Breast epithelium (tissue), 4 donors: ENCODE data around the gene GDF2. TPM values are rescaled to one million over a fixed set of nuclear protein-coding genes. Genes with fewer than 3 reads are reported as not detected.

Experiments used
- DNase-seq, 2 donors: peaks; one replicate each; pipeline ENCODE4 v3.0.0-alpha.2; 2019; ENCODE audit warnings: low spot score in 2 of 2
- H3K27ac ChIP-seq, 2 donors: fragments of 200-600 bp; sonication (generic) in 1 of 2; one replicate each; pipeline ENCODE4 v1.5.1; 2016 to 2019; ENCODE audit warnings: mild to moderate bottlenecking in 1 of 2
- H3K27me3 ChIP-seq, 2 donors: fragments of 200-600 bp; sonication (generic) in 1 of 2; one replicate each; pipeline versions ENCODE4 v1.5.1 to v1.6.0; 2017 to 2019; ENCODE audit warnings: control low read depth in 1 of 2, mild to moderate bottlenecking in 1 of 2
- H3K36me3 ChIP-seq: fragments of 200-600 bp; one replicate; pipeline ENCODE4 v1.5.1; 2019
- H3K4me1 ChIP-seq, 2 donors: fragments of 200-600 bp; sonication (generic); one replicate each; pipeline ENCODE4 v1.5.1; 2016 to 2019; ENCODE audit warnings: control low read depth in 1 of 2
- H3K4me3 ChIP-seq, 3 donors: fragments of 200-600 bp; sonication (generic); 1 replicate in 2 of 3; 2 replicates in 1 of 3; pipeline ENCODE4 v1.5.1; 2016 to 2019; ENCODE audit warnings: mild to moderate bottlenecking in 3 of 3, moderate library complexity in 2 of 3
- H3K9me3 ChIP-seq, 2 donors: fragments of 200-600 bp; sonication (generic) in 1 of 2; one replicate each; pipeline ENCODE4 v1.5.1; 2016 to 2019; ENCODE audit warnings: control low read depth in 1 of 2
- POLR2A ChIP-seq: fragments of 450-650 bp; IDR thresholded peaks from one replicate; pipeline ENCODE4 v1.6.1; 2016; ENCODE audit warnings: antibody characterized with exemption, mild to moderate bottlenecking, moderate library complexity
- POLR2AphosphoS5 ChIP-seq, 3 donors: sonication (generic); formaldehyde crosslinking; IDR thresholded peaks; one replicate each; pipeline ENCODE4 v1.6.1; 2017; ENCODE audit warnings: antibody characterized with exemption in 3 of 3
- intact Hi-C: fragments of 100-400 bp; cut with DNase I; formaldehyde crosslinking; loops from one replicate; pipeline ENCODE4 v1.15.1; 2023; ENCODE audit warnings: low total_unique reads
- total RNA-seq, 3 donors: library from RNA; depleted of rRNA; stranded (reverse); fragments of >200 nt; gene quantifications; one replicate each; pipeline ENCODE4 v1.1.0, GENCODE V29; 2016
- TF ChIP-seq, protein P1 (sequence below), 3 donors: fragments of 450-650 bp; IDR thresholded peaks; one replicate each; pipeline ENCODE4 v1.5.1; 2016 to 2017; ENCODE audit warnings: antibody characterized with exemption in 3 of 3, mild to moderate bottlenecking in 3 of 3, moderate library complexity in 3 of 3

GDF2 gene
- total RNA-seq, 3 donors from 2014 or later, result not detected

DNA sequence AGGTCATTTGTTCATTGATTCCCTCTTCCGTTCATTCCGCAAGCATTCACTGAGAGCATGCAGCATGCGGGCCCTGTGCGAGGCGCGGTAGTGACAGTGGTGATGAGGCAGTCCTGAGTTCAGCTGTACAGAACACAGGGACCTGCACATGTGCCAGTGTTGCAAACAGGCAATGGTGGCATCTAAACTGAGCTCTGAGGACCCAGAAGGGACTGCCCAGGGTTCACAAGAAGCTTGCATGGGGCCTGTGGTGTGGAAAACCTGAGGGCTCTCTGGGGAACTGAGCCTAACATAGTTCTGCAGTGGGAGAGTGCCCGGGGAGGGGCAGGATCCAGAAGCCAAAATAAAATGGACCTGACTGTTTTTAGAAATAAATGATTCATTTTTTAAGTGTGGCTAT lies 48.6 kb downstream of the GDF2 start:
- Histone ChIP-seq H3K27me3 (no peaks in the 10 kb centered on the region), H3K9me3 (no peaks in the 10 kb centered on the region), H3K4me3 (no peak overlapping the region), H3K4me1 (no peaks in the 10 kb centered on the region), H3K27ac (no peak overlapping the region), H3K36me3 (no peaks in the 10 kb centered on the region)
- DNase-seq, result peak in 1 of 2 donors; percentile 20
- TF ChIP-seq, protein P1, sequence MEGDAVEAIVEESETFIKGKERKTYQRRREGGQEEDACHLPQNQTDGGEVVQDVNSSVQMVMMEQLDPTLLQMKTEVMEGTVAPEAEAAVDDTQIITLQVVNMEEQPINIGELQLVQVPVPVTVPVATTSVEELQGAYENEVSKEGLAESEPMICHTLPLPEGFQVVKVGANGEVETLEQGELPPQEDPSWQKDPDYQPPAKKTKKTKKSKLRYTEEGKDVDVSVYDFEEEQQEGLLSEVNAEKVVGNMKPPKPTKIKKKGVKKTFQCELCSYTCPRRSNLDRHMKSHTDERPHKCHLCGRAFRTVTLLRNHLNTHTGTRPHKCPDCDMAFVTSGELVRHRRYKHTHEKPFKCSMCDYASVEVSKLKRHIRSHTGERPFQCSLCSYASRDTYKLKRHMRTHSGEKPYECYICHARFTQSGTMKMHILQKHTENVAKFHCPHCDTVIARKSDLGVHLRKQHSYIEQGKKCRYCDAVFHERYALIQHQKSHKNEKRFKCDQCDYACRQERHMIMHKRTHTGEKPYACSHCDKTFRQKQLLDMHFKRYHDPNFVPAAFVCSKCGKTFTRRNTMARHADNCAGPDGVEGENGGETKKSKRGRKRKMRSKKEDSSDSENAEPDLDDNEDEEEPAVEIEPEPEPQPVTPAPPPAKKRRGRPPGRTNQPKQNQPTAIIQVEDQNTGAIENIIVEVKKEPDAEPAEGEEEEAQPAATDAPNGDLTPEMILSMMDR (IDR thresholded peaks at IDR 0.05), result no peak
- TF ChIP-seq POLR2A (no peak), POLR2AphosphoS5 (IDR thresholded peaks at IDR 0.05) (no peak)
- intact Hi-C loops, result no loop called here

- Histone ChIP-seq H3K27me3 (no peaks in the 10 kb centered on the region), H3K9me3 (no peaks in the 10 kb centered on the region), H3K4me1 (no peaks in the 10 kb centered on the region), H3K4me3 (no peak overlapping the region), H3K36me3 (no peaks in the 10 kb centered on the region), H3K27ac (no peak overlapping the region)
- peak in 1 of 2 donors; percentile 15 for DNase-seq
- TF ChIP-seq POLR2A (no peak), POLR2AphosphoS5 (IDR thresholded peaks at IDR 0.05) (no peak)
- TF ChIP-seq, protein P1 (IDR thresholded peaks at IDR 0.05), result no peak
- intact Hi-C loops, result no loop called here
These were observed 49.6 kb downstream of the GDF2 start for GRCh38 chr10:47371629-47372485.

GRCh38 chr10:47372726-47373125 lies 50.5 kb downstream of the GDF2 start:
- Histone ChIP-seq H3K27me3 (no peaks in the 10 kb centered on the region), H3K9me3 (no peaks in the 10 kb centered on the region), H3K36me3 (no peaks in the 10 kb centered on the region), H3K27ac (no peak overlapping the region), H3K4me3 (no peak overlapping the region), H3K4me1 (no peaks in the 10 kb centered on the region)
- peak; percentile 13 to 47 for DNase-seq
- intact Hi-C loops, result no loop called here
- TF ChIP-seq, protein P1 (IDR thresholded peaks at IDR 0.05), result no peak
- TF ChIP-seq POLR2AphosphoS5 (IDR thresholded peaks at IDR 0.05), result no peak
- TF ChIP-seq POLR2A, result no peak

DNA sequence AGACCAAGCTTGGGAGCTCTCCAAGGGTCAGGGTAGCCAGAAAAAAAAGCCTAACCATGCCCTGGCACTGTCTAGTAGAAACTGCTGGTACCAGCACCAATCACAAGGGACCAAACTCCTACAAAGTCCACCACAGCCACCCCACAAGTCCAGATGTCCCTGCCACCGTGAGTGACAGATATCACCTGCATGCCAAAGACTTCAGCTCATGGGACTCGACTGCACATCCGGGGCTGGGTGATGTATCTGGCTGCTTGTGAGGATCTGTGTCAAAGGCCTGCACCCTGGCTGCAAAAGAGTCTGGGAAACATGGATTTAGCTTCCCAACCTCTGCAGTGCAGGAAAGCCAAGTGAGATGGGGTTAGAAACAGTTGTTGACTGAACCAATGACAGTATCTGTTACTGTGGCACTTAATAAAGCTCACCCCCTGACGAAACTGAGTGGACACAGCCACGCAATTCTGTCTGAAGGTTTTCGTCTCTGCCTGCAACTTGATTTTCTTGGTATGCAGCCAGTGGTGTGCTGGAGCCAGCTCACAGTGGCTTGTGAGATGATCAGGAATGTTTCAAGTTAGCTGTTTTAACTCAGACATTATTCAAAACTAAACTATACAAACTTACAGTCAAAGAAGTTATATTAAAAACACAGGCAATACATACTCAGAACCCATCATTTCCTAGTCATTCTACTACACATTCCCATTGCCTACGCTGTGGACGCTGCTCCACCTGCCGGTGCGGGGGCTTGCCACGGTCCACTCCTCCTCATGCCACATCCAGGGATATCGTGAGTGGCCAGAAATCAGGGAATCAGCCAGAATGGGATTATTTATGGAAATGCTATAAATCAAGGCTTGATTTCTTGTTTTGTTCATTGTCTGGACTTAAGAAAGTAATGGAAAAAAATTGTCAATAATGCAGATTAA lies 52.6 kb downstream of the GDF2 start:
- H3K27ac ChIP-seq, result no peak overlapping the region
- peak in 1 of 2 donors; percentile 14 for DNase-seq
- H3K4me3 ChIP-seq, result no peak overlapping the region
- no peaks in the 10 kb centered on the region for H3K36me3 ChIP-seq
- no peak for TF ChIP-seq POLR2AphosphoS5 (IDR thresholded peaks at IDR 0.05)
- no peaks in the 10 kb centered on the region for H3K27me3 ChIP-seq
- intact Hi-C loops, result no loop called here
- no peaks in the 10 kb centered on the region for H3K4me1 ChIP-seq
- no peaks in the 10 kb centered on the region for H3K9me3 ChIP-seq

DNA sequence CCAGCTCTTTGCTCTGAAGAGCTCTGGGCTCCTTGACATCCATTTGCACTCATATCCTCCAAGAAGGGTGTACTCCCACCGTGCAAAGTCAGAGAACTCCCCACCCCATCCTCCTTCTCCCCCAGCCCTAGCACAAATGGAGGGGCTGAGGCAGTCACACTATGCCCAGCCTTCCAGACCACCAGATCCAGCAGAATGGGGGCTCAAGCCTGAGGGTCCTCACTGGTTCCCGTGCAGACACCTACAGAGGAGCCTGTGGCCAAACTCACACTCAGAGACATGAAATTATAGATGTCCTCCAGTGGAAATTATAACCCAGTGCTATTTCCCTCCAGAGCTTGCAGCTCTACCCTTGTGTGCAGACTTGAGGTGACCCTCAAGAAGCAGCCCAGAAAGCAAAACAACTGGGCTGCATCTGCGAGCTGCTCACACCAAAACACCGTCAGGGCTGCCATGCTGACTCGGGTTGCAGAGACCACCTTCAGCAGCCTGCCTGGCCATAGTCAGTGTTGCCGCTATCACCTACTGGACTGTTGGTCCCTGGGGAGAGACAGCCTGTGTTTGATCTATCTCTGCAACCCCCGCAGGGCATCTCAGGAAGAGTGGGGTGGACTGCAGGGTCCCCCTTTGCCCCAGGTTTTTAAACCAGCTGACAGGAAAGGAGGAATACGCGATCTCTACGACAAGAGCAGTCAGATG lies 54.4 kb downstream of the GDF2 start:
- Histone ChIP-seq H3K27ac (no peak overlapping the region), H3K4me1 (no peaks in the 10 kb centered on the region), H3K9me3 (no peaks in the 10 kb centered on the region), H3K27me3 (no peaks in the 10 kb centered on the region), H3K4me3 (no peak overlapping the region), H3K36me3 (no peaks in the 10 kb centered on the region)
- intact Hi-C loops, result no loop called here
- TF ChIP-seq POLR2A (no peak), POLR2AphosphoS5 (IDR thresholded peaks at IDR 0.05) (no peak)
- TF ChIP-seq, protein P1 (IDR thresholded peaks at IDR 0.05), result no peak
- peak in 1 of 2 donors; percentile 4 for DNase-seq
